ENCODE data around the gene TNF.
"Not testable (repeated sequence)": the region's sequence is repeated elsewhere in the genome, so short reads cannot be mapped to it uniquely, and the experiment has no call there.

TNF gene

DNA sequence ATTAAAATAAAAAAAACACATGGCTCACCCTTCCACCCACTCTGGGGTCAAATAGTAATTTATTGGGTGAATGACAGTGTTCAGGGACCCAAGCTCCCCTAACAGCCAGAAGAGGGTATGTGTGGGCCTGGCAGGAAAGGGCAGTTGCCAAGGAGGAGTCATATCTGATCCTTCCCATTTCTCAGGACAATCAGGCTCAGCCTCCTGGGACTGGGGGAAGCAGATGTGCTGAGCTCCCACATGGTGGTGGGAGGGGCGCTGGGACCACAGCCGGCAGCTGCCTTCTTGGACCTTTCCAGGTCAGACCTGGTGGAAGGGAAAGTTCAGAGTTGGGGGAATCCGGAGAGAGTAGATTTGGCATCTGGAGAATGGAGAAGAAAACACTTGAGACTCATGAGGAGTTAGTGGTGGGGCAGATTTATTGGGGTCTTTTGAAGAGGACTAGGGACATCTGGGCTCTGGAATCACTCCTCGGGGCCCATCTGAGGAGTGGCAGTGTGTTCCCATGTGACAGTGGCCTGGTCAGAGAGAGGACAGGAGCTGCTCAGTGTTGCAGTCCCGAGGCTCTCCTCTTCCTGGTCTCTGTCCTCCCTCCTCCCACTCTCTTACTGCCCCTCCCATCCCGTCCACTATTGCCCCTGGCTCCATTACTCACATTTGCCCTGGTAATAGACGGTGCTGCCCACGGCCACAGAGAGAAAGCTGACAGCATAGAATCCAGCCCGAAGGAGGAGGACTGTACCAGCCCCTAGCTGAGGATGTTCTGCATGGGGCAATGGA lies 13.7 kb downstream of the TNF start:
- no peak for DNase-seq (ENCODE audit: low spot score)

DNA sequence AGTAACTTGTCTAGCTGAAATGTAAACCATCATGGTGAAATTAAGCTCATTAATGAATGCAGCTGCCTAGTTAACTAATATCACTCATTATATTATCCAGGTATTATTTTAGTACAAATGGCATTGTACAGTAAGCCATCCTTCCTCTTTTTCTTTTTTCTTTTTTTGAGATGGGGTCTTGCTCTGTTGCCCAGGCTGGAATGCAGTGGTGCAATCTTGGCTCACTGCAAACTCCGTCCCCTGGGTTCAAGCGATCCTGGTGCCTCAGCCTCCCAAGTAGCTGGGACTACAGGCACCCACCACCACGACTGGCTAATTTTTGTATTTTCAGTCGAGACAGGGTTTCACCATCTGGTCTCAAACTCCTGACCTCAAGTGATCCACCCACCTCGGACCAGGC lies 15.3 kb downstream of the TNF start:
- DNase-seq (ENCODE audit: low spot score), result not testable (repeated sequence)

DNA sequence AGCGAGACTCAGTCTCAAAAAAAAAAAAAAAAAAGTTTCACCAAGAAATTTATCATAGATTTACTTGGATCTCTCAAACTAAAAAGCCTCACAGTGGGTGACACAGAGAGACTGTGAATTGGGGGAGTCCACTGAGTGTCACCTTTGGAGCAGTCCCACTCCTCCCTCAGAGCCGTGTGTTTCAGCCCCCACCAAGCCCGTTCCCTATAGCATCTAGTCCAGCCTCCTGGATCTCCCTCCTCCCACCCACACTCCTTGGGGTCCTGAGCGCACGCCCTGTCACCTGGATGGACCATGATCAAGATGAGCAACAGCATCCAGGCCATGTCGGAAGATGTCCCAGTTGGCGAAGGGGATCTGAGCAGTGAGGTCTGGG lies 17.0 kb downstream of the TNF start:
- DNase-seq (ENCODE audit: low spot score), result no peak

GRCh38 chr6:31597006-31597405 lies 21.6 kb downstream of the TNF start:
- no peak for DNase-seq (ENCODE audit: low spot score)

DNA sequence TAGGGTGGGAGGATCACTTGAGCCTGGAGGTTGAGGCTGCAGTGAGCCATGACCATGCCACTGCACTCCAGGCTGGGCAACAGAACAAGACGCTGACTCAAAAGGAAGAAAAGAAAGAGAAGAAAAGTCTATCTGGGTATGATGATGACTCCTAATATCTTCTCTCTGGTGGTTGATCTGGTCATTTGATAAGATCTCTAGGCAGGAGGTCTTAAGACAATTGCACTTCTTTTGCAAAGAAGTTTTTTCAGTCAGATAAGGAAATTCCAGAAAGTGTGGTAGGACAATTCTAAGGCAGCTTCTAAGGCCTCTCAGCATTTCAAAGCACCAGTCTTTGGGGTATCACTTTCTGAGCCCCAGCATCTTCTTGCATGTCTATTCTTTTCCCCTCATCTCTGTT lies 32.0 kb downstream of the TNF start:
- no peak for DNase-seq (ENCODE audit: low spot score)

- DNase-seq (ENCODE audit: low spot score), result no peak
Measured at GRCh38 chr6:31609519-31610406, 34.4 kb downstream of the TNF start.

DNA sequence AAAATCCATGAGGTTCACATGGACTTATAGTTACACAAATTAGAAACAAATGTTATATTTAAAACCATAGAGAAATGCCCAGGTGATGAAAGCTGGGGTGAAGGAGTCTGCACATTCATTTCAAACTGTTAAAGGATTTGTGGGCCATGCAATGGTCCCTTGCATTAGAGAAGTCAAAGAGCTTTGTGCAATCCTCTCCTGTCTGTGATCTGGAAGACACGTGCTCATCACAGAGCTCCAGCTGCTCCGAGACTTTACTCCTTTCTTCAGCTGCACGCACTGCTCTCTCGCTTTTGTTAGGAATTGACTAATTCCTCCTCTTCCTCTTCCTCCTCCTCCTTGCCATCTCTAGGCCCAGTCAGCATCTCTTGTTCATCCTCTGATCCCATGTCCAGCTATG lies 35.6 kb downstream of the TNF start:
- no peak for DNase-seq (ENCODE audit: low spot score)

GRCh38 chr6:31614075-31614619 lies 38.8 kb downstream of the TNF start:
- DNase-seq (ENCODE audit: low spot score), result peak; percentile 50

- peak; percentile 70 for DNase-seq (ENCODE audit: low spot score)
Measured at GRCh38 chr6:31614684-31615578, 39.6 kb downstream of the TNF start, which contains the start of gene AIF1. AIF1 (plus strand) TSS chr6:31615234; CDS start chr6:31615330, 96 bp downstream.

- DNase-seq (ENCODE audit: low spot score), result peak; percentile 34
Measured at GRCh38 chr6:31615748-31616147, 40.4 kb downstream of the TNF start.

- no peak for DNase-seq (ENCODE audit: low spot score)
Measured at GRCh38 chr6:31617010-31617409, 41.6 kb downstream of the TNF start.

GRCh38 chr6:31619805-31620585 lies 44.6 kb downstream of the TNF start:
- DNase-seq (ENCODE audit: low spot score), result peak; percentile 100

DNA sequence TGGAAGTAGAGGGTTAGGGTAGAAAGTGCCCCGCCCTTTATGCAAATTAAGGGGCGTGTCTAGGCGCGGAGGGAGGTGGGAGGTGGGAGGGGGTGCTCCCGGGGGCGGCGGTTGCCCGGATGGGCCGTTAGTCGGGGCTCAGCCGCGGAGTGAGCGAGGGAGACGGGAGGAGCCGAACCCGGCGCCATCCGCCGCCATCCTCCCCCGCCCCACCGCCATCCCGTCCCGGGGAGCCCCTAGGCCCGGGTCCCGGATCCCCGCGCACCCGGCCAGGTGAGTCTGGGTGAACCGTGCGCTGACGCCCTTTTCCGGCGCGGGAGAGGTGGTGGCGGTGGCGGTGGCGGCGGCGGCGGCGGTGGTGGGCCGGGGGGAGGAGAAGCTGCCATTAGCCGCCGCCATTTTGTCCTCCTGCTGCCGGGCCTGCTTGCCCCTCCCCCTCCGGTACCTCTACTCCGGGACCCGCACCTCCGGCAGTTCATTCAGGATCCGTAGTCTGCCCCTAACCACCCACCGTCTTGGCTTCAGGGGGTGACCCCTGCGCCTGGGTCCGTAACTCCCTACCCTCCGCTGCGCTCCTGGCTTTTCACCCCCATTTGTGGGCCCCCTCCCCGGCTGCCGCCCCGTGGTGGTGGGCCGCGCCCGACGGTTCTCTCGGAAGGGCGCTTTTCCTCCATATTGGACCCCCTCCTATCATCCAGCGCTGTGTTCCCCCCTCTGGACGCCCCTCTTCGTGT lies 45.4 kb downstream of the TNF start, which contains the start of gene PRRC2A:
Gene PRRC2A, plus strand, starts transcription at position 130 of the 734 bp plus-strand sequence. CDS start 2,075 bp downstream, outside the sequence.
- peak; percentile 74 for DNase-seq (ENCODE audit: low spot score)

GRCh38 chr6:31621320-31621939 lies 46.1 kb downstream of the TNF start:
- DNase-seq (ENCODE audit: low spot score), result no peak

GRCh38 chr6:31621991-31622390 lies 46.6 kb downstream of the TNF start:
- DNase-seq (ENCODE audit: low spot score), result no peak

DNA sequence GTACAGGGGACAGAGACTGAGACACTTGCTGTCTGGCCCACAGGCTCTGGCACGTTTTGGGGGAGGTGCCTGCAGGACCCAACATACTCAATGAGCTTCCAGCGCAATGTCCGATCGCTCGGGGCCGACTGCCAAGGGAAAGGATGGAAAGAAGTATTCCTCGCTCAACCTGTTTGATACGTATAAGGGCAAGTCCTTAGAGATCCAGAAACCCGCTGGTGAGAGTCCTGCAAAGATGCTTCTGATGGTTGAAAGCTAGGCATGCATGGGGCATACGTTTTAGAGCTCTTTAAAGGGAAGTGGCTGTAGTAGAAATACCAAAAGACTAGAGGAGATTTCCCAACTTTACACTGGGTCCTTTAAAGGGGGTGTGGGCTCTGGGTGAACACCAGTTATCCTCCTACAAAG lies 47.3 kb downstream of the TNF start:
- no peak for DNase-seq (ENCODE audit: low spot score)

DNA sequence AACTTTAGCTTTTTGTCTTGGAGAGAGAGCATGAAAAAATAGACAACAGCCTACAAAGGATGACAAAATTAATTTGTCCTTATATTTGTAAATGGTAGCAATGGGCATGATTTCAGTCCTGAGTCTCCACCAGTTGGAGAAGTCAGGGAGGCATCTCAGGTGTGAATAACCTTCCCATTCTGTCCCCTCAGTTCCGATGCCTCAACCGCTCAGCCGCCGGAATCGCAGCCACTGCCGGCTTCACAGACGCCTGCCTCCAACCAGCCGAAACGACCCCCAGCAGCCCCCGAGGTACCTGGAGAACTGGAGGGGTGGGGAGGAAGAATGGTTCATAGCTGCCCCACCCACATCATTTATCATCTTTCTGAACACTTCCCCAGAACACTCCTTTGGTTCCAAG lies 48.7 kb downstream of the TNF start:
- no peak for DNase-seq (ENCODE audit: low spot score)

GRCh38 chr6:31626952-31627351 lies 51.6 kb downstream of the TNF start:
- DNase-seq (ENCODE audit: low spot score), result no peak

GRCh38 chr6:31627690-31628287 lies 52.4 kb downstream of the TNF start:
- DNase-seq (ENCODE audit: low spot score), result no peak

All from Ammon's horn (tissue), 1 donor.